Mucosa of descending colon (tissue), 3 donors: Measurements from ENCODE around the gene DEFB113. TPM values are rescaled to one million over a fixed set of nuclear protein-coding genes. Genes with fewer than 3 reads are reported as not detected.

Experiments used
- ATAC-seq: fragments of 200-7000 bp; cut with Tn5 transposase; one replicate; pipeline ENCODE4 v1.9.1; 2020; ENCODE audit warnings: mild to moderate bottlenecking, moderate library complexity
- DNase-seq, 3 donors: peaks; one replicate each; pipeline ENCODE4 v3.0.0-alpha.2; 2020
- H3K36me3 ChIP-seq: fragments of 200-600 bp; one replicate; pipeline ENCODE4 v1.8.0; 2021; ENCODE audit warnings: low read depth, mild to moderate bottlenecking
- H3K4me1 ChIP-seq: fragments of 200-600 bp; one replicate; pipeline ENCODE4 v1.8.0; 2021; ENCODE audit warnings: low read depth, mild to moderate bottlenecking
- H3K4me3 ChIP-seq: fragments of 200-600 bp; one replicate; pipeline ENCODE4 v1.8.0; 2021; ENCODE audit warnings: mild to moderate bottlenecking
- H3K9me3 ChIP-seq: fragments of 200-600 bp; one replicate; pipeline ENCODE4 v1.8.0; 2021; ENCODE audit warnings: mild to moderate bottlenecking
- CTCF ChIP-seq: fragments of 200-600 bp; IDR thresholded peaks from one replicate; pipeline ENCODE4 v1.8.0; 2022; ENCODE audit warnings: antibody characterized with exemption, mild to moderate bottlenecking
- intact Hi-C, 2 donors: fragments of 100-400 bp; cut with DNase I in 1 of 2; cut with micrococcal nuclease in 1 of 2; formaldehyde crosslinking; loops; one replicate each; pipeline versions ENCODE4 v1.11.0 to v1.11.1; 2022; cut with DNase I, micrococcal nuclease
- total RNA-seq, 3 donors: library from RNA; stranded (reverse); fragmentation: NEBNext Ultra II Directional in 2 of 3; extraction: Animal tissue kit (Norgen Biotek cat#: 25700) in 2 of 3; gene quantifications; one replicate each; pipeline versions ENCODE4 v1.2.1 to v1.2.4, GENCODE V29; 2021 to 2023
- donor health status: DM: no; HTN: no; CAD: no; lungs with moderate emphysema.
- donor health status: DM: no; HTN: no; CAD: no.
- donor health status: DM: no; HTN: yes; CAD: no.

Gene DEFB113
- total RNA-seq, 3 donors from 2014 or later, result not detected

- Histone ChIP-seq H3K36me3 (no peaks in the 10 kb centered on the region), H3K9me3 (no peaks in the 10 kb centered on the region), H3K4me3 (no peak overlapping the region), H3K4me1 (no peaks in the 10 kb centered on the region)
- TF ChIP-seq CTCF, result no peak
- no peak for DNase-seq
- ATAC-seq, result no peak
- intact Hi-C loops, result no loop called here
These were observed 2.6 kb downstream of the DEFB113 start for GRCh38 chr6:49966823-49967222.

- no peak overlapping the region for H3K4me3 ChIP-seq
- intact Hi-C loops, result no loop called here
- no peaks in the 10 kb centered on the region for H3K9me3 ChIP-seq
- ATAC-seq (no peak), DNase-seq (no peak)
- H3K4me1 ChIP-seq, result no peaks in the 10 kb centered on the region
- no peaks in the 10 kb centered on the region for H3K36me3 ChIP-seq
- TF ChIP-seq CTCF, result no peak
These were observed 3.1 kb downstream of the DEFB113 start for GRCh38 chr6:49966334-49966733.

GRCh38 chr6:49964064-49964463 is 5.4 kb downstream of the DEFB113 start, which contains the start of gene DEFB114:
Gene DEFB114 (minus strand): TSS chr6:49964164. CDS start chr6:49964105, 59 bp downstream.
- TF ChIP-seq CTCF, result no peak
- Histone ChIP-seq H3K9me3 (no peaks in the 10 kb centered on the region), H3K36me3 (no peaks in the 10 kb centered on the region), H3K4me1 (no peaks in the 10 kb centered on the region), H3K4me3 (no peak within 1 kb of the TSS)
- ATAC-seq (no peak), DNase-seq (no peak)
- intact Hi-C loops, result no loop called here

GRCh38 chr6:49958180-49958579 is 11.2 kb downstream of the DEFB113 start:
- DNase-seq (no peak), ATAC-seq (no peak)
- H3K9me3 ChIP-seq, result no peaks in the 10 kb centered on the region
- H3K4me3 ChIP-seq, result no peak overlapping the region
- TF ChIP-seq CTCF, result no peak
- no peaks in the 10 kb centered on the region for H3K36me3 ChIP-seq
- H3K4me1 ChIP-seq, result no peaks in the 10 kb centered on the region
- intact Hi-C loops, result no loop called here

- H3K4me3 ChIP-seq, result no peak overlapping the region
- no peaks in the 10 kb centered on the region for H3K36me3 ChIP-seq
- no peaks in the 10 kb centered on the region for H3K9me3 ChIP-seq
- intact Hi-C loops, result no loop called here
- no peak for TF ChIP-seq CTCF
- no peak for DNase-seq
- no peak for ATAC-seq
- H3K4me1 ChIP-seq, result no peaks in the 10 kb centered on the region
These were observed 13.6 kb downstream of the DEFB113 start for GRCh38 chr6:49955847-49956246.

GRCh38 chr6:49951926-49952325 is 17.5 kb downstream of the DEFB113 start:
- H3K9me3 ChIP-seq, result no peaks in the 10 kb centered on the region
- H3K4me1 ChIP-seq, result no peaks in the 10 kb centered on the region
- no peaks in the 10 kb centered on the region for H3K36me3 ChIP-seq
- intact Hi-C loops, result no loop called here
- ATAC-seq (no peak), DNase-seq (no peak)
- no peak for TF ChIP-seq CTCF
- H3K4me3 ChIP-seq, result no peak overlapping the region
